HepG2 (cell line): ENCODE results near the gene SH3GL1. TPM values are rescaled to one million over a fixed set of nuclear protein-coding genes. Genes with fewer than 3 reads are reported as not detected.

Experiments used
- ASH2L ChIP-seq: fragments of 300-600, 200-600 bp; sonication (generic); IDR thresholded peaks from 2 replicates; pipeline ENCODE4 v1.7.0; 2017; ENCODE audit warnings: low read depth, mild to moderate bottlenecking, moderate library complexity, mixed read lengths, low read length; ENCODE audit not compliant: insufficient read length
- BORCS8-MEF2B ChIP-seq: sonication (generic); formaldehyde crosslinking; IDR thresholded peaks from 2 replicates; pipeline ENCODE4 v1.8.0; 2022; ENCODE audit warnings: mild to moderate bottlenecking, missing genetic modification reagents
- CHD4 ChIP-seq: fragments of 200-600 bp; sonication (generic); IDR thresholded peaks from 2 replicates; pipeline ENCODE4 v1.7.0; 2017; ENCODE audit warnings: mild to moderate bottlenecking, low read length, borderline replicate concordance
- ELF4 ChIP-seq: sonication (generic); formaldehyde crosslinking; IDR thresholded peaks from 2 replicates; pipeline ENCODE4 v1.5.0; 2020; ENCODE audit warnings: missing genetic modification reagents, mild to moderate bottlenecking, moderate library complexity, borderline replicate concordance
- GTF3A ChIP-seq: sonication (generic); formaldehyde crosslinking; conservative IDR thresholded peaks from 2 replicates; pipeline ENCODE4 v1.4.0; 2020; ENCODE audit warnings: mild to moderate bottlenecking, missing genetic modification reagents
- HOXD1 ChIP-seq: sonication (generic); formaldehyde crosslinking; IDR thresholded peaks from 2 replicates; pipeline ENCODE4 v1.5.0; 2020; ENCODE audit warnings: missing genetic modification reagents
- KDM1A ChIP-seq: IDR thresholded peaks from 2 replicates; pipeline ENCODE4 v1.6.1; 2016; ENCODE audit warnings: missing compliant biosample characterization
- KDM2A ChIP-seq: sonication (generic); formaldehyde crosslinking; IDR thresholded peaks from 2 replicates; pipeline ENCODE4 v1.4.0; 2020; ENCODE audit warnings: low read depth, missing genetic modification reagents, borderline replicate concordance
- NFE2L2 ChIP-seq: fragments of 150-350 bp; IDR thresholded peaks from 2 replicates; pipeline ENCODE4 v1.6.1; 2014; ENCODE audit warnings: low read length
- NFKBIZ ChIP-seq: IDR thresholded peaks from 2 replicates; pipeline ENCODE4 v1.6.1; 2018; ENCODE audit warnings: missing genetic modification reagents, missing compliant biosample characterization
- POGZ ChIP-seq: sonication (generic); formaldehyde crosslinking; IDR thresholded peaks from 2 replicates; pipeline ENCODE4 v1.4.0; 2020; ENCODE audit warnings: mild to moderate bottlenecking, missing genetic modification reagents
- RAD21 ChIP-seq: fragments of 450-650 bp; formaldehyde crosslinking; IDR thresholded peaks from 2 replicates; pipeline ENCODE4 v1.5.0; 2020; ENCODE audit warnings: mild to moderate bottlenecking
- RBM39 ChIP-seq: fragments of 200-400 bp; formaldehyde crosslinking; IDR thresholded peaks from one replicate; pipeline ENCODE4 v1.6.1; 2018; ENCODE audit warnings: antibody characterized with exemption, mild to moderate bottlenecking, low read depth, low read length; ENCODE audit not compliant: poor library complexity, severe bottlenecking
- RFX3 ChIP-seq: IDR thresholded peaks from 2 replicates; pipeline ENCODE4 v1.6.1; 2016; ENCODE audit warnings: missing biosample characterization, missing genetic modification reagents
- U2AF2 ChIP-seq: fragments of 200-400 bp; formaldehyde crosslinking; IDR thresholded peaks from 2 replicates; pipeline ENCODE4 v1.6.1; 2017; ENCODE audit warnings: low read depth, mild to moderate bottlenecking, low read length
- XRCC5 ChIP-seq: fragments of 200-400 bp; formaldehyde crosslinking; optimal IDR thresholded peaks from 2 replicates; pipeline ENCODE3; 2017; ENCODE audit warnings: mild to moderate bottlenecking, low read length
- ZFP62 ChIP-seq: sonication (generic); formaldehyde crosslinking; IDR thresholded peaks from 2 replicates; pipeline ENCODE4 v1.4.0; 2020; ENCODE audit warnings: missing genetic modification reagents
- ZFYVE20 ChIP-seq: sonication (generic); formaldehyde crosslinking; IDR thresholded peaks from 2 replicates; pipeline ENCODE4 v1.8.0; 2023; ENCODE audit warnings: low read depth, mild to moderate bottlenecking, moderate library complexity, missing genetic modification reagents, borderline replicate concordance
- ZNF564 ChIP-seq: sonication (generic); formaldehyde crosslinking; IDR thresholded peaks from 2 replicates; pipeline ENCODE4 v1.8.1; 2023; ENCODE audit warnings: mild to moderate bottlenecking, missing genetic modification reagents
- ZNF768 ChIP-seq: sonication (generic); formaldehyde crosslinking; IDR thresholded peaks from 2 replicates; pipeline ENCODE4 v1.4.0; 2020; ENCODE audit warnings: missing genetic modification reagents
- ZSCAN31 ChIP-seq: sonication (generic); formaldehyde crosslinking; IDR thresholded peaks from 2 replicates; pipeline ENCODE4 v1.5.0; 2020; ENCODE audit warnings: low read depth, mild to moderate bottlenecking, missing genetic modification reagents
- polyA plus RNA-seq, 8 experiments: library from polyadenylated mRNA; depleted of rRNA in 3 of 8; stranded (reverse) in 7 of 8; unstranded in 1 of 8; fragments of >200 nt; fragmentation: Illumina TruSeq in 4 of 8; extraction: Trizol in 4 of 8; gene quantifications; 2 replicates each; pipeline versions ENCODE4 v1.2.1 to v1.2.3, GENCODE V29; 2011 to 2016; ENCODE audit warnings: low read depth in 4 of 8, missing spikeins in 1 of 8, mixed read lengths in 1 of 8; ENCODE audit not compliant: insufficient read depth in 1 of 8
- total RNA-seq, 5 experiments: library from RNA; depleted of rRNA; stranded (reverse); fragments of >200 nt; fragmentation: Illumina TruSeq; extraction: Trizol; gene quantifications; 2 replicates each; pipeline ENCODE4 v1.2.3, GENCODE V29; 2016; ENCODE audit warnings: low read depth in 1 of 5
- TF ChIP-seq, protein P1 (sequence below): sonication (generic); formaldehyde crosslinking; conservative IDR thresholded peaks from 2 replicates; pipeline ENCODE4 v1.8.0; 2022; ENCODE audit warnings: low read depth, missing genetic modification reagents
- TF ChIP-seq, protein P2 (sequence below): sonication (generic); formaldehyde crosslinking; IDR thresholded peaks from 2 replicates; pipeline ENCODE4 v1.5.0; 2020; ENCODE audit warnings: mild to moderate bottlenecking, missing genetic modification reagents
- TF ChIP-seq, protein P3 (sequence below): sonication (generic); formaldehyde crosslinking; IDR thresholded peaks from 2 replicates; pipeline ENCODE4 v1.8.0; 2022; ENCODE audit warnings: missing genetic modification reagents, low read depth, mild to moderate bottlenecking, borderline replicate concordance
- TF ChIP-seq, protein P4 (sequence below): sonication (generic); formaldehyde crosslinking; IDR thresholded peaks from 2 replicates; pipeline ENCODE4 v1.8.0; 2022; ENCODE audit warnings: mild to moderate bottlenecking, missing genetic modification reagents; ENCODE audit not compliant: insufficient replicate concordance

The SH3GL1 gene
- total and polyA plus RNA-seq, 2 of the 13 experiments (the other 11 are each of a cell fraction or from before 2014, with no cell fraction given): 33.0 to 45.1 TPM

DNA sequence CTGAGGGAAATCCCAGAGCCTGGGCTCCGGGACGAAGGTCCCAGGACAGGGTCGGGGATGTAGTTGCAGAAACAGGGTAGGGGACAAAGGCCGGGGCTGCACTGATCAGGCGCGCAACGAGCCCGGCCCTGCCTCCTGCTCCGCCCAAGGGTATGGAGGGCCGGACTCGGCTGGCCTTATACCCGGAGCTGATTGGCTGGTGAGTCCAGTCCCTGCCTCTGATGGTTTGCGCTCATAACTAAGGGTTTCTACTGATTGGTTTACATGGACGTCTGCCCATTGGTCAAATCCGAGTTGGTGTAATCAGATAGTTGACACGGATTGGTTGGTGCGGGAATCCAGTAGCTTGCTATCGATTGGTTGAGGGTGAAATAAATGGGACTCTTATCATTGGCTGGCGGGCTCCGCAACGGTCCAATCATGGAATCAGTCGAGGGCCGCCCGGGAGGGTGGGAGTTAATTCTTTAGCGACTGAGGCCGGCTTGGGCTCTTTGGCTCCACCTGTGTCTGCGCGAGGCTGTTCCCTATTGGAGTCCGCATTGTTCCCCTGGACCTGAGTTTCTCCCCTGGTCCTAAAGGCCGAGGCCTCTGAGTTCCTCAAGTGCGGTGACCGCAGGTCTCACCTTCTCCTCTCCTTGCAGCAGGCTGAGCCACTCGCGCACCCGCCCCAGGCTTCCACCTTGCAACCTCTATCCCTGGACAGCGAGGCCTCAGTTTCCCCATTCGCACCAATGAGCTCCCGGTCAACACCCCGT, 57.6 kb downstream of the SH3GL1 start (continued):
- TF ChIP-seq ZNF768 (no peak), HOXD1 (CRISPR knock-in tag) (no peak), ELF4 (CRISPR knock-in tag) (0 out of 2 replicates have a peak, but pooled peaks have one; percentile 39), XRCC5 (peak; percentile 60), NFKBIZ (CRISPR knock-in tag) (no peak), GTF3A (no peak), NFE2L2 (no peak), KDM2A (CRISPR knock-in tag) (no peak; the same call in 1 of the 2 replicates), CHD4 (0 out of 2 replicates have a peak, but pooled peaks have one; percentile 64), BORCS8-MEF2B (CRISPR knock-in tag) (no peak; the same call in 1 of the 2 replicates), POGZ (CRISPR knock-in tag) (peak; percentile 75), ZSCAN31 (CRISPR knock-in tag) (peak; percentile 92; the same call in 1 of the 2 replicates), ZNF564 (CRISPR knock-in tag) (no peak), ZFYVE20 (CRISPR knock-in tag) (no peak), ZFP62 (CRISPR knock-in tag) (no peak), RAD21 (CRISPR knock-in tag) (peak; percentile 25), KDM1A (CRISPR knock-in tag) (no peak), ASH2L (no peak), RBM39 (no peak), RFX3 (CRISPR knock-in tag) (no peak), U2AF2 (no peak)
- TF ChIP-seq, protein P1, sequence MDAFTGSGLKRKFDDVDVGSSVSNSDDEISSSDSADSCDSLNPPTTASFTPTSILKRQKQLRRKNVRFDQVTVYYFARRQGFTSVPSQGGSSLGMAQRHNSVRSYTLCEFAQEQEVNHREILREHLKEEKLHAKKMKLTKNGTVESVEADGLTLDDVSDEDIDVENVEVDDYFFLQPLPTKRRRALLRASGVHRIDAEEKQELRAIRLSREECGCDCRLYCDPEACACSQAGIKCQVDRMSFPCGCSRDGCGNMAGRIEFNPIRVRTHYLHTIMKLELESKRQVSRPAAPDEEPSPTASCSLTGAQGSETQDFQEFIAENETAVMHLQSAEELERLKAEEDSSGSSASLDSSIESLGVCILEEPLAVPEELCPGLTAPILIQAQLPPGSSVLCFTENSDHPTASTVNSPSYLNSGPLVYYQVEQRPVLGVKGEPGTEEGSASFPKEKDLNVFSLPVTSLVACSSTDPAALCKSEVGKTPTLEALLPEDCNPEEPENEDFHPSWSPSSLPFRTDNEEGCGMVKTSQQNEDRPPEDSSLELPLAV (CRISPR knock-in tag): no peak
- TF ChIP-seq, protein P2, sequence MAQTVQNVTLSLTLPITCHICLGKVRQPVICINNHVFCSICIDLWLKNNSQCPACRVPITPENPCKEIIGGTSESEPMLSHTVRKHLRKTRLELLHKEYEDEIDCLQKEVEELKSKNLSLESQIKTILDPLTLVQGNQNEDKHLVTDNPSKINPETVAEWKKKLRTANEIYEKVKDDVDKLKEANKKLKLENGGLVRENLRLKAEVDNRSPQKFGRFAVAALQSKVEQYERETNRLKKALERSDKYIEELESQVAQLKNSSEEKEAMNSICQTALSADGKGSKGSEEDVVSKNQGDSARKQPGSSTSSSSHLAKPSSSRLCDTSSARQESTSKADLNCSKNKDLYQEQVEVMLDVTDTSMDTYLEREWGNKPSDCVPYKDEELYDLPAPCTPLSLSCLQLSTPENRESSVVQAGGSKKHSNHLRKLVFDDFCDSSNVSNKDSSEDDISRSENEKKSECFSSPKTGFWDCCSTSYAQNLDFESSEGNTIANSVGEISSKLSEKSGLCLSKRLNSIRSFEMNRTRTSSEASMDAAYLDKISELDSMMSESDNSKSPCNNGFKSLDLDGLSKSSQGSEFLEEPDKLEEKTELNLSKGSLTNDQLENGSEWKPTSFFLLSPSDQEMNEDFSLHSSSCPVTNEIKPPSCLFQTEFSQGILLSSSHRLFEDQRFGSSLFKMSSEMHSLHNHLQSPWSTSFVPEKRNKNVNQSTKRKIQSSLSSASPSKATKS (CRISPR knock-in tag): no peak; the same call in 1 of the 2 replicates
- TF ChIP-seq, protein P3, sequence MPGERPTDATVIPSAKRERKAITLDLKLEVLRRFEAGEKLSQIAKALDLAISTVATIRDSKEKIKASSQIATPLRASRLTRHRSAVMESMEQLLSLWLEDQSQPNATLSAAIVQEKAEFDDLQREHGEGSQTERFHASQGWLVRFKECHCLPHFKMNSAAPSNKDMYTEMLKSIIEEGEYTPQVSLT: no peak
- TF ChIP-seq, protein P4, sequence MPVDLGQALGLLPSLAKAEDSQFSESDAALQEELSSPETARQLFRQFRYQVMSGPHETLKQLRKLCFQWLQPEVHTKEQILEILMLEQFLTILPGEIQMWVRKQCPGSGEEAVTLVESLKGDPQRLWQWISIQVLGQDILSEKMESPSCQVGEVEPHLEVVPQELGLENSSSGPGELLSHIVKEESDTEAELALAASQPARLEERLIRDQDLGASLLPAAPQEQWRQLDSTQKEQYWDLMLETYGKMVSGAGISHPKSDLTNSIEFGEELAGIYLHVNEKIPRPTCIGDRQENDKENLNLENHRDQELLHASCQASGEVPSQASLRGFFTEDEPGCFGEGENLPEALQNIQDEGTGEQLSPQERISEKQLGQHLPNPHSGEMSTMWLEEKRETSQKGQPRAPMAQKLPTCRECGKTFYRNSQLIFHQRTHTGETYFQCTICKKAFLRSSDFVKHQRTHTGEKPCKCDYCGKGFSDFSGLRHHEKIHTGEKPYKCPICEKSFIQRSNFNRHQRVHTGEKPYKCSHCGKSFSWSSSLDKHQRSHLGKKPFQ (CRISPR knock-in tag): no peak
